ENCODE results near the gene BCAS1. TPM values are rescaled to one million over a fixed set of nuclear protein-coding genes. Genes with fewer than 3 reads are reported as not detected.

Gene BCAS1
- total RNA-seq, 1 donor = not detected

GRCh38 chr20:53994088-53994487 lies 76.3 kb downstream of the BCAS1 start:
- Histone ChIP-seq H3K27ac (ENCODE audit: low read depth, low read length) (no peak overlapping the region), H3K4me2 (ENCODE audit: insufficient read depth, low read length) (no peak overlapping the region), H3K4me3 (ENCODE audit: insufficient read depth, low read length) (no peak overlapping the region), H3K27me3 (ENCODE audit: insufficient read depth, low read length) (peaks cover 7% of the 10 kb centered on the region), H2AFZ (ENCODE audit: low read length) (no peak overlapping the region), H3K4me1 (ENCODE audit: insufficient read depth, low read length) (no peaks in the 10 kb centered on the region), H3K79me2 (ENCODE audit: insufficient read depth, low read length) (no peaks in the 10 kb centered on the region), H4K20me1 (ENCODE audit: insufficient read depth, low read length) (no peaks in the 10 kb centered on the region), H3K9me3 (ENCODE audit: low read depth, low read length) (no peaks in the 10 kb centered on the region), H3K36me3 (ENCODE audit: insufficient read depth, low read length) (no peaks in the 10 kb centered on the region)
- TF ChIP-seq CTCF (IDR thresholded peaks at IDR 0.05; ENCODE audit: extremely low read depth, low read depth, low read length) = no peak
- DNase-seq (ENCODE audit: insufficient read length, low spot score, missing footprints) = no peak

GRCh38 chr20:53993310-53993709 lies 77.1 kb downstream of the BCAS1 start:
- Histone ChIP-seq H3K4me3 (ENCODE audit: insufficient read depth, low read length) (no peak overlapping the region), H3K9me3 (ENCODE audit: low read depth, low read length) (no peaks in the 10 kb centered on the region), H3K27ac (ENCODE audit: low read depth, low read length) (no peak overlapping the region), H3K36me3 (ENCODE audit: insufficient read depth, low read length) (no peaks in the 10 kb centered on the region), H2AFZ (ENCODE audit: low read length) (no peak overlapping the region), H4K20me1 (ENCODE audit: insufficient read depth, low read length) (no peaks in the 10 kb centered on the region), H3K4me2 (ENCODE audit: insufficient read depth, low read length) (no peak overlapping the region), H3K4me1 (ENCODE audit: insufficient read depth, low read length) (no peaks in the 10 kb centered on the region), H3K27me3 (ENCODE audit: insufficient read depth, low read length) (peaks cover 7% of the 10 kb centered on the region), H3K79me2 (ENCODE audit: insufficient read depth, low read length) (no peaks in the 10 kb centered on the region)
- DNase-seq (ENCODE audit: insufficient read length, low spot score, missing footprints) = no peak
- no peak for TF ChIP-seq CTCF (IDR thresholded peaks at IDR 0.05; ENCODE audit: extremely low read depth, low read depth, low read length)

- Histone ChIP-seq H3K4me2 (ENCODE audit: insufficient read depth, low read length) (no peak overlapping the region), H3K4me3 (ENCODE audit: insufficient read depth, low read length) (no peak overlapping the region), H3K27me3 (ENCODE audit: insufficient read depth, low read length) (peaks cover 7% of the 10 kb centered on the region), H3K79me2 (ENCODE audit: insufficient read depth, low read length) (no peaks in the 10 kb centered on the region), H3K27ac (ENCODE audit: low read depth, low read length) (no peak overlapping the region), H3K36me3 (ENCODE audit: insufficient read depth, low read length) (no peaks in the 10 kb centered on the region), H2AFZ (ENCODE audit: low read length) (no peak overlapping the region), H3K9me3 (ENCODE audit: low read depth, low read length) (no peaks in the 10 kb centered on the region), H3K4me1 (ENCODE audit: insufficient read depth, low read length) (no peaks in the 10 kb centered on the region), H4K20me1 (ENCODE audit: insufficient read depth, low read length) (no peaks in the 10 kb centered on the region)
- DNase-seq (ENCODE audit: insufficient read length, low spot score, missing footprints) = no peak
- TF ChIP-seq CTCF (IDR thresholded peaks at IDR 0.05; ENCODE audit: extremely low read depth, low read depth, low read length) = no peak
These were observed 79.5 kb downstream of the BCAS1 start for GRCh38 chr20:53990768-53991450.

GRCh38 chr20:53990003-53990402 lies 80.4 kb downstream of the BCAS1 start:
- DNase-seq (ENCODE audit: insufficient read length, low spot score, missing footprints) = no peak
- H3K4me2 ChIP-seq (ENCODE audit: insufficient read depth, low read length) = no peak overlapping the region
- no peak overlapping the region for H3K4me3 ChIP-seq (ENCODE audit: insufficient read depth, low read length)
- no peaks in the 10 kb centered on the region for H3K36me3 ChIP-seq (ENCODE audit: insufficient read depth, low read length)
- no peak overlapping the region for H3K27ac ChIP-seq (ENCODE audit: low read depth, low read length)
- no peaks in the 10 kb centered on the region for H4K20me1 ChIP-seq (ENCODE audit: insufficient read depth, low read length)
- no peak for TF ChIP-seq CTCF (IDR thresholded peaks at IDR 0.05; ENCODE audit: extremely low read depth, low read depth, low read length)
- no peaks in the 10 kb centered on the region for H3K79me2 ChIP-seq (ENCODE audit: insufficient read depth, low read length)
- no peaks in the 10 kb centered on the region for H3K9me3 ChIP-seq (ENCODE audit: low read depth, low read length)
- no peak overlapping the region for H2AFZ ChIP-seq (ENCODE audit: low read length)
- H3K27me3 ChIP-seq (ENCODE audit: insufficient read depth, low read length) = peaks cover 7% of the 10 kb centered on the region
- H3K4me1 ChIP-seq (ENCODE audit: insufficient read depth, low read length) = peaks cover 3% of the 10 kb centered on the region

Data from osteoblast (primary cell).